Stimulated activated CD4-positive, alpha-beta T cell treated with anti-CD3 and anti-CD28 coated beads, Interleukin-1b, Interleukin-23, amount 100 ng/mL, for 1 hour (primary cell): ENCODE measurements around the gene FOLR3.
"Not testable (repeated sequence)": the region's sequence is repeated elsewhere in the genome, so short reads cannot be mapped to it uniquely, and the experiment has no call there.

Experiments
- DNase-seq, 2 donors: peaks; one replicate each; pipeline ENCODE4 v3.0.0-alpha.2; 2020; ENCODE audit warnings: low read depth in 2 of 2

Gene FOLR3

GRCh38 chr11:72123117-72123653 is 12.3 kb upstream of the FOLR3 start:
- no peak for DNase-seq

- no peak for DNase-seq
These were observed 11.5 kb upstream of the FOLR3 start for GRCh38 chr11:72124046-72124445.

- no peak for DNase-seq
These were observed 9.6 kb upstream of the FOLR3 start for GRCh38 chr11:72125956-72126355.

- DNase-seq = no peak
These were observed 7.6 kb upstream of the FOLR3 start for GRCh38 chr11:72127923-72128322.

- no peak for DNase-seq
These were observed 6.1 kb upstream of the FOLR3 start for GRCh38 chr11:72129381-72129780.

GRCh38 chr11:72132646-72133045 is 2.9 kb upstream of the FOLR3 start:
- no peak for DNase-seq

GRCh38 chr11:72135891-72136683 is 562 bp downstream of the FOLR3 start:
- DNase-seq = no peak

- DNase-seq = no peak
These were observed 1.2 kb downstream of the FOLR3 start for GRCh38 chr11:72136684-72137262.

- DNase-seq = no peak
These were observed 3.4 kb downstream of the FOLR3 start for GRCh38 chr11:72138821-72139390.

- DNase-seq = no peak
These were observed 4.0 kb downstream of the FOLR3 start for GRCh38 chr11:72139500-72139899.

GRCh38 chr11:72140661-72141060 is 5.1 kb downstream of the FOLR3 start:
- DNase-seq = no peak

GRCh38 chr11:72141066-72141465 is 5.5 kb downstream of the FOLR3 start:
- DNase-seq = no peak

GRCh38 chr11:72142086-72142485 is 6.6 kb downstream of the FOLR3 start:
- not testable (repeated sequence) for DNase-seq

GRCh38 chr11:72142543-72142942 is 7.0 kb downstream of the FOLR3 start:
- not testable (repeated sequence) for DNase-seq

GRCh38 chr11:72144807-72145565 is 9.5 kb downstream of the FOLR3 start:
- no peak for DNase-seq

- no peak for DNase-seq
These were observed 11.1 kb downstream of the FOLR3 start for GRCh38 chr11:72146625-72147024.

GRCh38 chr11:72150882-72151281 is 15.4 kb downstream of the FOLR3 start:
- DNase-seq = no peak

- DNase-seq = not testable (repeated sequence)
These were observed 18.3 kb downstream of the FOLR3 start for GRCh38 chr11:72153874-72154273.

GRCh38 chr11:72154816-72155215 is 19.3 kb downstream of the FOLR3 start:
- no peak for DNase-seq

- DNase-seq = no peak
These were observed 20.2 kb downstream of the FOLR3 start for GRCh38 chr11:72155751-72156150.

GRCh38 chr11:72157131-72157530 is 21.6 kb downstream of the FOLR3 start:
- DNase-seq = no peak

GRCh38 chr11:72160319-72160718 is 24.8 kb downstream of the FOLR3 start:
- DNase-seq = no peak
